Cardiac muscle cell (in vitro differentiated cells and primary cell): ENCODE measurements around the gene CD37. TPM values are rescaled to one million over a fixed set of nuclear protein-coding genes. Genes with fewer than 3 reads are reported as not detected.

Experiments
- DNase-seq, 2 donors: peaks; one replicate each; pipeline versions ENCODE4 v3.0.0 to v3.0.0-alpha.2; 2010 to 2017; ENCODE audit warnings: low read depth in 1 of 2, low spot score in 1 of 2
- H3K27ac ChIP-seq: fragments of 200-600 bp; sonication (generic); 2 replicates; pipeline ENCODE4 v1.5.1; 2016
- H3K27me3 ChIP-seq: fragments of 200-600 bp; sonication (generic); 2 replicates; pipeline ENCODE4 v1.6.0; 2016; ENCODE audit warnings: control low read depth
- H3K36me3 ChIP-seq: fragments of 200-600 bp; sonication (generic); 2 replicates; pipeline ENCODE4 v1.5.1; 2016; ENCODE audit warnings: control low read depth
- H3K4me1 ChIP-seq: fragments of 200-600 bp; sonication (generic); 2 replicates; pipeline ENCODE4 v1.8.1; 2017; ENCODE audit warnings: low read depth, mild to moderate bottlenecking, mixed run types
- H3K4me3 ChIP-seq: fragments of 200-600 bp; sonication (generic); 2 replicates; pipeline ENCODE4 v1.5.1; 2016; ENCODE audit warnings: mild to moderate bottlenecking
- H3K9me3 ChIP-seq: fragments of 200-600 bp; sonication (generic); 2 replicates; pipeline ENCODE4 v1.5.1; 2017; ENCODE audit warnings: low read depth, mild to moderate bottlenecking, control low read depth
- polyA plus RNA-seq: library from polyadenylated mRNA; unstranded; fragments of >200 nt; fragmentation: Nextera tagmentation; extraction: Ambion mirVana; gene quantifications from 2 replicates; pipeline ENCODE4 v1.2.1, GENCODE V29; 2016
- total RNA-seq: library from RNA; depleted of rRNA; stranded (reverse); fragments of >200 nt; gene quantifications from 2 replicates; pipeline ENCODE4 v1.2.3, GENCODE V29; 2016
- TF ChIP-seq, protein P1 (sequence below): IDR thresholded peaks from 2 replicates; pipeline ENCODE4 v1.5.1; 2012; ENCODE audit warnings: low read depth, mild to moderate bottlenecking, low read length

Gene CD37
- total and polyA plus RNA-seq, 2 experiments from 2014 or later = 17.9 TPM; not detected in 1

DNA sequence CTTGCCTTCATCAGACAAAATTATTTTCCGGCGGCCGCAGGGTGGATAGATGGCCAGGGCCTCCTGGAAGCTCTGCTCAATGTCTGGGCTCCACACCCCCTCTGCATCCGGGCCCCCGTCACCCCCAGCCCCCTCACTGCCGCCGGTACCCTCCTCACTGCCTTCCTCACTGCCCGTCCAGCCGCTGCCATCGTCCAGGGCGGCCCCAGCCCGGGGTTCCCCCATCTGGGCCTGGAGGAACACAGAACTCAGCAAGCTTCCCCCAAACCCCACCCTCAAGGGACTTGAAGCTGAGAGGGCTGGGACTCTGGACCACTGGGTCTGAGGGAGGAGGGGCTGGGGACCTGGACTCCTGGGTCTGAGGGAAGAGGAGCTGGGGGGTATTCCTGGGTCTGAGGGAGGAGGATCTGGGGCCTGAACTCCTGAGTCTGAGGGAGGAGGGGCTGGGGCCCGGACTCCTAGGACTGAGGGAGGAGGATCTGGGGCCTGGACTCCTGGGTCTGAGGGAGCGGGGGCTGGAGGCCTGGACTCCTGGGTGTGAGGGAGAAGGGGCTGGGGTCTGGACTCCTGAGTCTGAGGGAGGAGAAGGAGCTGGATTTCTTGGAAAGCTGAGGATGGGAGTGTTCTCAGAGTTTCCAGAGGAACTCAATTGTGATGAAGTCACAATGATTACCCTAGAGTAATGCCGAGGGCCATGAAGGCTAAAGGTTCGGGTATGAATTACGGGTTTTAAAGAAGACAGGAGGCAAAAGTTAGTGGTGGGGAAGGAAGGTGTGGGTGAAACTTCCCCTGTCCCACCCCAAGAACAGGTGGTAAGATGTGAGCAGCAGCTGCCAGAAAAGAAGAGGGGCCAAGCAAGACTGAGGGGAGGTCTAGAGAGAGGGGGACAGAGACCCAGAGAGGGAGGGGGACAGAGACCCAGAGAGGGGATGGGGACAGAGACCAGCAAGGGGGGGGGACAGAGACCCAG lies 24.9 kb downstream of the CD37 start:
- Histone ChIP-seq H3K9me3 (no peaks in the 10 kb centered on the region), H3K4me1 (peaks cover 5% of the 10 kb centered on the region), H3K36me3 (peaks cover 22% of the 10 kb centered on the region), H3K4me3 (peak overlapping the region; percentile 73), H3K27ac (peak overlapping the region; percentile 96), H3K27me3 (no peaks in the 10 kb centered on the region)
- peak in 1 of 2 donors; percentile 13 for DNase-seq
- TF ChIP-seq, protein P1, sequence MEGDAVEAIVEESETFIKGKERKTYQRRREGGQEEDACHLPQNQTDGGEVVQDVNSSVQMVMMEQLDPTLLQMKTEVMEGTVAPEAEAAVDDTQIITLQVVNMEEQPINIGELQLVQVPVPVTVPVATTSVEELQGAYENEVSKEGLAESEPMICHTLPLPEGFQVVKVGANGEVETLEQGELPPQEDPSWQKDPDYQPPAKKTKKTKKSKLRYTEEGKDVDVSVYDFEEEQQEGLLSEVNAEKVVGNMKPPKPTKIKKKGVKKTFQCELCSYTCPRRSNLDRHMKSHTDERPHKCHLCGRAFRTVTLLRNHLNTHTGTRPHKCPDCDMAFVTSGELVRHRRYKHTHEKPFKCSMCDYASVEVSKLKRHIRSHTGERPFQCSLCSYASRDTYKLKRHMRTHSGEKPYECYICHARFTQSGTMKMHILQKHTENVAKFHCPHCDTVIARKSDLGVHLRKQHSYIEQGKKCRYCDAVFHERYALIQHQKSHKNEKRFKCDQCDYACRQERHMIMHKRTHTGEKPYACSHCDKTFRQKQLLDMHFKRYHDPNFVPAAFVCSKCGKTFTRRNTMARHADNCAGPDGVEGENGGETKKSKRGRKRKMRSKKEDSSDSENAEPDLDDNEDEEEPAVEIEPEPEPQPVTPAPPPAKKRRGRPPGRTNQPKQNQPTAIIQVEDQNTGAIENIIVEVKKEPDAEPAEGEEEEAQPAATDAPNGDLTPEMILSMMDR = no peak

DNA sequence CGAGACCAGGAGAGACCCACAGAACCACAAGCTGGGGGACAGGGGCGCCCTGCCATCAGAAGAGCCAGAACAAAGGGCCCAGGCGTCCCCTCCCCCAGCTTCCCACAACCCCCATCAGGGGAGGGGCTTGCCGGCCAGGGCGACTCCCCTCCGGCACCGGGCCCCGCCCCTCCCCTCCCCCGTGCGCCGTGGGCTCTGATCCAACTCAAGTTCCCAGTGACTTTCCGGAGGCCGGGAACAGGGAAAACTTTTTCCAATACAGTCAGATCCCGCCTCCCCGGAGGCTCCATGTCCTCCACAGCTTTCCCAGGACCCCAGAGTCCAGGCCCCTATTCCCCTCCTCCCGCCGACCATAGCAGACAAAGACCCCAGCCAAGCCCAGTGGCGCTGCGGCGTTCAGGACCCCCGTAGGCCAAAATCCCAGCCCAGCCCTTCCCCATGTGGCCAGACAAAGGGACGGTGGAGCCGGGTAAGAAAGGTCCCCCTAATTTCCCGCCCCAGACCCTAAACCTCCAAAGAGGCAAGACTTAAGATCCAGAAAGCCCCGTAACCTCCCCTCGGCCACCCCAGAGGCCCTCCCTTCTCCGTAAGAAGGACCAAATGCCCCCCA lies 26.3 kb downstream of the CD37 start:
- peak overlapping the region; percentile 96 for H3K27ac ChIP-seq

DNA sequence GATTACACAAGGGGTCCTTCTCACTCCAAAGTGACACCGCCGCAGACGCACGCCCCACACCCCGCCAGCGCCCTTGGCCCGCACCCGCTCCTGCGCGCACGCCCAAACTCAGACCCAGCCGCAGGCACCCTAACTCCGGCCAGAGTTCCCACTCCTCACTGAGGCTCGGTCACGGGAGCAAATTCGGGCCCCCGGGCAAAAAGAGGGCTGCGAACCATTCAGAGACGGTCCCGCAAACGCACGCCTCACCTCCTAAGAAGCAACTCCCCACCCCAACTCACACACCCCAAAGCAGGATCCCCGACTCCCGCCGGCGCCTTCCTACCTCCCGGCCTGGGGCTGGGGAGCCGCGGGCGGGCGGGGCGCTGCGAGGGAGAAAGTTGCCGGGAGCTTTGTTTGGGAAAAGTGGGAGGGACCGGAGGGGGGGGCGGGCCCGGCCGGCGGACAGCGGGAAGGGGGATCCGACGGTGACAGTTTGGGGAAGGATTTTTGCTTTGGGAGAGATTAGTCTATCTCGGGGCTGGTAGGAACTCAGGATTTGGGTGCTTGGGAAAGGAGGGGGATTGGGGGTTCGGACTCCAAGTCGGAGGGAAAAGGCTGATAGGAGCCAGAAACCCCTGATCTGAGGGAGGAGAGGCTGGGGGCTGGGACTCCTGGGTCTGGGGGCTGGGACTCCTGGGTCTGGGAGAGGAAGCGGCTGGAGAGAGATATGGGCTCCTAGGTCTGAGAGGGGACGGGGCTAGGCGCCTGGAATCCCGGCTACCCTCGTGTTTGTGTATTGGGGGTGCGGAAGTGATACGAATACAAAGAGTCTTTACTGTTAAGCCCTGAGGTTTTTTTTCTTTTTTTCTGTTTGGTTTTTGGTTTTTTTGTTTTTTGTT lies 27.1 kb downstream of the CD37 start, which contains the start of gene TEAD2:
TEAD2 (minus strand) TSS at position 369 of the 881 bp plus-strand sequence. CDS start 2,341 bp downstream, outside the sequence.
- H3K4me1 ChIP-seq = no peaks in the 10 kb centered on the region
- DNase-seq = peak; percentile 65 to 83
- TF ChIP-seq, protein P1 = no peak
- H3K4me3 ChIP-seq = peak within 1 kb of the TSS; percentile 73
- H3K27ac ChIP-seq = peak within 1 kb of the TSS; percentile 96
- no peaks in the 10 kb centered on the region for H3K9me3 ChIP-seq
- peaks cover 21% of the 10 kb centered on the region for H3K36me3 ChIP-seq
- no peaks in the 10 kb centered on the region for H3K27me3 ChIP-seq

More for the DNA sequence above, 26.3 kb downstream of the CD37 start:
- peak; percentile 91 for DNase-seq
- TF ChIP-seq, protein P1 = no peak
- H3K36me3 ChIP-seq = peaks cover 21% of the 10 kb centered on the region
- peaks cover 3% of the 10 kb centered on the region for H3K4me1 ChIP-seq
- H3K9me3 ChIP-seq = no peaks in the 10 kb centered on the region
- no peaks in the 10 kb centered on the region for H3K27me3 ChIP-seq
- peak overlapping the region; percentile 73 for H3K4me3 ChIP-seq

DNA sequence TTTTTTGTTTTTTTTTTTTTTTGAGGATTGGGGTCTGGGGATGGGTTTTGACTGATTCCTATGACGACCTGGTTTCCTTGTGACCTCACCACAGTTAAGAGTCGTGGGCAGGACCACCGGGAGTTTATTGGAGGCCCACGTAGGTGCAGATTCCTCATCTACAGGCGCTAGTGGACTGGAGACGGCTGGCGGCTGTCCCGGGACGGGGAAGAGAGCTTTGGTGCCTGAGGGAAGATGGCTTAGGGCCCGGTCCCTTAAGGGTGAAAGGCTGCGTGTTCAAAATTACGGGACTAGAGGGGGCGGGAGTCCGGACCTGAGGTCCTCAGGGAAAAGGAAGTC lies 27.7 kb downstream of the CD37 start:
- H3K9me3 ChIP-seq = no peaks in the 10 kb centered on the region
- TF ChIP-seq, protein P1 = no peak
- H3K4me3 ChIP-seq = peak overlapping the region; percentile 73
- H3K36me3 ChIP-seq = peaks cover 16% of the 10 kb centered on the region
- peak overlapping the region; percentile 96 for H3K27ac ChIP-seq
- DNase-seq = peak; percentile 51 to 61
- H3K27me3 ChIP-seq = no peaks in the 10 kb centered on the region
- no peaks in the 10 kb centered on the region for H3K4me1 ChIP-seq
